Measurements from ENCODE around the gene COQ2.
"Not testable (repeated sequence)": the region's sequence is repeated elsewhere in the genome, so short reads cannot be mapped to it uniquely, and the experiment has no call there.

Gene COQ2

GRCh38 chr4:83284193-83285054, at the start of gene COQ2:
COQ2 (minus strand) TSS chr4:83284798; CDS start chr4:83284764, 34 bp downstream.
- peak within 1 kb of the TSS; percentile 55 for H3K4me3 ChIP-seq (ENCODE audit: low read depth, low read length)
- in situ Hi-C loops (cut with HindIII; ENCODE audit: low sequenced_read_pairs), result no loop called here
- no peak for TF ChIP-seq CTCF (IDR thresholded peaks at IDR 0.05; ENCODE audit: low read depth, low read length, missing control alignments)
- peak; percentile 84 for DNase-seq (ENCODE audit: low read depth)

GRCh38 chr4:83331956-83332355, 47.4 kb upstream of the COQ2 start:
- DNase-seq (ENCODE audit: low read depth), result no peak
- TF ChIP-seq CTCF (IDR thresholded peaks at IDR 0.05; ENCODE audit: low read depth, low read length, missing control alignments), result no peak
- in situ Hi-C loops (cut with HindIII; ENCODE audit: low sequenced_read_pairs), result no loop called here

GRCh38 chr4:83329521-83330110, 45.0 kb upstream of the COQ2 start:
- TF ChIP-seq CTCF (IDR thresholded peaks at IDR 0.05; ENCODE audit: low read depth, low read length, missing control alignments), result no peak
- H3K4me3 ChIP-seq (ENCODE audit: low read depth, low read length), result no peak overlapping the region
- in situ Hi-C loops (cut with HindIII; ENCODE audit: low sequenced_read_pairs), result no loop called here
- no peak for DNase-seq (ENCODE audit: low read depth)

More at GRCh38 chr4:83331956-83332355, 47.4 kb upstream of the COQ2 start:
- H3K4me3 ChIP-seq (ENCODE audit: low read depth, low read length), result no peak overlapping the region

GRCh38 chr4:83328521-83329187, 44.1 kb upstream of the COQ2 start:
- TF ChIP-seq CTCF (IDR thresholded peaks at IDR 0.05; ENCODE audit: low read depth, low read length, missing control alignments), result no peak
- in situ Hi-C loops (cut with HindIII; ENCODE audit: low sequenced_read_pairs), result no loop called here
- no peak for DNase-seq (ENCODE audit: low read depth)
- no peak overlapping the region for H3K4me3 ChIP-seq (ENCODE audit: low read depth, low read length)

GRCh38 chr4:83326546-83326945, 41.9 kb upstream of the COQ2 start:
- no peak for TF ChIP-seq CTCF (IDR thresholded peaks at IDR 0.05; ENCODE audit: low read depth, low read length, missing control alignments)
- in situ Hi-C loops (cut with HindIII; ENCODE audit: low sequenced_read_pairs), result no loop called here
- H3K4me3 ChIP-seq (ENCODE audit: low read depth, low read length), result no peak overlapping the region
- no peak for DNase-seq (ENCODE audit: low read depth)

GRCh38 chr4:83325306-83325705, 40.7 kb upstream of the COQ2 start:
- DNase-seq (ENCODE audit: low read depth); in situ Hi-C loops (cut with HindIII; ENCODE audit: low sequenced_read_pairs); H3K4me3 ChIP-seq (ENCODE audit: low read depth, low read length): not testable (repeated sequence)

Data from astrocyte of the cerebellum (primary cell).